ENCODE data around the gene TFPT.

TFPT gene, protein sequence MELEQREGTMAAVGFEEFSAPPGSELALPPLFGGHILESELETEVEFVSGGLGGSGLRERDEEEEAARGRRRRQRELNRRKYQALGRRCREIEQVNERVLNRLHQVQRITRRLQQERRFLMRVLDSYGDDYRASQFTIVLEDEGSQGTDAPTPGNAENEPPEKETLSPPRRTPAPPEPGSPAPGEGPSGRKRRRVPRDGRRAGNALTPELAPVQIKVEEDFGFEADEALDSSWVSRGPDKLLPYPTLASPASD

DNA sequence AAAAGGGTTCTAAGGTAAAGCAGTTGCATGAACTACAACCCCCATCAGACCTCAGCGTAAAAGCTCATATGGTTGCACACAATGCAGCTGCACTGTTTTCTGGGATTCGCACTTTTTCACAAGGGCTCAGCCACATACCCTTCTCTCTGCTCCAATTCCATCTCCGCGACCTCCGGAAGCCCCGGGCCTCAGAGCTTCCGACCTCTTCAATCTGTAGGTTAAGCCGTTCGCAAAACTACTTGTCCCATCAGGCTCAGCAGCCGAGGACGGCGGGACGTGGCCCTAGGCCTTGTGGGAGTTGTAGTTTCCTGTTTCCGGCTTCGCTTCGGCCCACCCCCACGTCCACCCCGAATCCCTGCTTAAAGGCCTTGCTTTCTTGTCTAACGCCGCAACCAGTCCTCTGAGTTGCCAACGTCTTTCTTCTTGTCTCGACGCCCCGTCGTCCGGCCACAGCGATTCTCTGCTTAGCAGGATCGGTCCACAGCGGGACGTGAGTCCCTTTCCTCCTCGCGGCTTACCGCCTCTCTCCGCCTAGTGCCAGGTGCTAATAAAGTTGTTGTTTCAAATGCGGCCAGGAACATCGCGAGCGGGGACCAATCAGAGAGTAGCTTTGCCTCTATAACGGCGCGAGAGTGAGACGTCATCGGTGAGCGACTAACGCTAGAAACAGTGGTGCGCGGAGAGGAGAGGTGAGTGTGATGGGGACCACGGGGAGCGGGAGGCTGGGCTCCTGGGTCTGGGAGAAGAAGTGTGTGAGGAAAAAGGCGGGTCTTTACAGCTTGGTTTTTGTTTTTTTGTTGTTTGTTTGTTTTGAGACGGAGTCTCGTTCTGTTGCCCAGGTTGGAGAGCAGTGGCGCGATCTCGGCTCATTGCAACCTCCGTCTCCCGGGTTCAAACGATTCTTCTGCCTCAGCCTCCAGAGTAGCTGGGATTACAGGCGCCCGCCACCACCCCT lies at the start of gene TFPT, which contains the start of gene PRPF31:
Gene TFPT (minus strand): TSS at position 549 of the 955 bp plus-strand sequence. CDS start 388 bp downstream, at position 161.
Gene PRPF31 (plus strand): TSS at position 646 of the 955 bp plus-strand sequence. CDS start 2,525 bp downstream, outside the sequence.
- DNase-seq: peak; percentile 96 to 100

DNA sequence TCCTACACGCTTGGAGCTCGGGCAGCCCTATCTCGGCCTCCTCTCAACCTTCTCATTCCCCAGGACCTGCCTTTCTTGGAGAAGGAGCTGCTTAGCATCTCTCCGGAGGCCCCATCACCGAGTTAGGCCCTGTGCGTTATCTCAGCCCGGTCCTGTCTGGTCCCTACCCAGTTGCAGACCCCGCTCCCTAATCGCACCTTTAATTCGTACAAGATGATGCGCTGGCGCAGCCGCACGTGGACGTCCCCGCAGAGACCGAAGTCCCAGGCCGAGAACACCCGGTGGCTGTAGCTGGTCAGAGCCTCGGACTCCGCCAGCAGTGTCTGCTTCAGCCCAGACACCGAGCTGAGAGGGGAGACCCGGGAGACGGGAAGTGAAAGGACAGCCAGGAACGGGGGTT lies 49.8 kb upstream of the TFPT start:
- DNase-seq: no peak

DNA sequence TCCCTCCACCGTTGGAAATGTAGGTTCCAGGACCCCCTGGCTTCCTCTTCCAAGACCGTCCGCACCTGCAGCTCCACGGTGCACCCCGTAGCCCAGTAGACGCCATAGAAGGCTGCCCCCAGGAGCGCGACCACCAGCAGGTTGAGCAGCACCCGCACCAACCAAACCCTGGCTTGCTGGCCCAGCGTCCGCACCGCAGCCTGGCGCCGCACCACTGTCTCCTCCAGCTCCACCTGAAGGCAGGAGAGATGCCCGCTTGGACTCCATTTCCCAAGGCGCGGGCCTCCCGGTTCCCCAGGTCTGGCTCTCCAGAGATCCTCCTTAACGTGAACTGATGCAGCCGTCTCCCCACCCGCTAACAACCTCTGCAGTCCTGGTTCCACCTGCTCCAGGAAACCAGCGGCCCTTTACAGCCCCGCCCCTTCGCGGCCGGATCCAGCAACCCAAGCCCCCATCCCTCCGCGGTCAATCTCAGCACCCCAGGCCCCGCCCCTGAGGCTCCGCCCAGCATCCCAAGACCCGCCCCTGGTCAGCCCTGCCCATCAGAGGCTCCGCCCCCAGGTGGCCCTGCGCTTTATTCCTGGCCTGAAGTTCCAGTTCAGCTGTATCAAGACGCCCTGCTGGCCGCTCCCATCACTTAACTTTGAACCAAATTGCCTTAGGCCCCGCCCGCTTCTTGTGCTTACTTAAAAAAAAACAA lies 49.1 kb upstream of the TFPT start:
- DNase-seq: peak; percentile 27 to 63

DNA sequence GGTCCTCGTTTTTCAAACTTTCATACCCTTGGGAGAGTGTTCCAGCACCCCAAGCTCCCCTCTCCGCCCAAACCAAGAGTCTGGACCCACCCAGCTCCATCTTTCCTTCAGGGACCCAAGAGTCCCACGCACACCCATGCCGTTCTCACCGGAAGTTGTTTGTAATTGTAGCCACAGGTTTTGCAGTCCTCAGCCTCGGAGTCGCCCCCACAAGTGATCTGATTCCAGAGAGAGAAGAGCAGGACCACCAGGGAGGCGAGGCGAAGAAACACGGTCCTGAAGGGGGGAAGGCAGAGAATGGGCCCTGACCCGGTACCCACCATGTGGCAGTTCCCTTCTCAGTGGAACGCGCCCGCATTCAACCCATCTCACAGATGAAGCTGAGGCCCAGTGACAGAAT lies 47.4 kb upstream of the TFPT start:
- DNase-seq: no peak

DNA sequence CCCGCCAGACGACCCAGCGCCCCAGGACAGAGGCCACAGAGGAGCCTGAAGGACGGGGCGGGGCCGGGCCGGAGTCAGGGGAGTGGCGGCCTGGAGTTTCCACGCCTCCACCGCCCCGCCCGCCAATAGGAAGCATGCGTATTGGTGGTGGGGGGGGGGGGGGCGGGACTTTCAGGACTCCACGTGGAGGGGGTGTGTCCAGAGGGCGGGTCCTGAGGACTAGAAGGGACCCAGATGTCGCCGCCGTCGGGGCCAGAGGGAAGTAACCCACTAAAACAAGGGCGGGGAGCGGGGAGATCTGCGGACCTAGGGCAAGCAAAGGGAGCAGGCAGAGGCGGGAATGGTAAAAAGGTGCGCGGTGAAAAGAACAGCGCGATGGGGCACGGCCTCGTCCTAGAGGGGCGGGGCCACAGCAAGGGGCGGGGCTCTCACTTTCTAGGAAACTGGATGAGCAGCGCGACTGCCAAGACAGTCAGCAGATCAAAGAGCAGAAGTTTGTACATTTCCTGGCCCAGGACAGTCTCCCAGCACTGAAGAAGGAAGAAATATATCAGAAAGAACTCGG lies 46.9 kb upstream of the TFPT start:
- peak; percentile 85 to 91 for DNase-seq

DNA sequence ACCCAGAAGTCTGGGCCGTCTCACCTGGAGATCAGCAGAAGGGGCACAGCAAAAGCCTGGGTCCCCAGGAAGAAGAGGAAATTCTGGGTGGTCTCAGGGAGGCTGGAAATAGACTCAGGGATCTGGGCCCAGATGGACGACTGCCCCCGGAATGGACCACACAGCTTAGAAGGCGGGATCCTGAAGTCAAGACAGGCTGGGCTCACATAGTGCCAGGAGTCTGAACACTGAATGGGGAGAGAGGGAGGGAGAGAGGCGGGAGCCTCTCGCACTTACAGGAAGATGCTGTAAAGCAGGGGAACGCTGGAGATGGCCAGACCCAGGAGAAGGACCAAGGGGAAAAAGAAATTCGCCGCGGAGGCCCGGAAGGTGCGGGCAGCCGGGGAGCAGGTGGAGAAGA lies 45.4 kb upstream of the TFPT start:
- no peak for DNase-seq

DNA sequence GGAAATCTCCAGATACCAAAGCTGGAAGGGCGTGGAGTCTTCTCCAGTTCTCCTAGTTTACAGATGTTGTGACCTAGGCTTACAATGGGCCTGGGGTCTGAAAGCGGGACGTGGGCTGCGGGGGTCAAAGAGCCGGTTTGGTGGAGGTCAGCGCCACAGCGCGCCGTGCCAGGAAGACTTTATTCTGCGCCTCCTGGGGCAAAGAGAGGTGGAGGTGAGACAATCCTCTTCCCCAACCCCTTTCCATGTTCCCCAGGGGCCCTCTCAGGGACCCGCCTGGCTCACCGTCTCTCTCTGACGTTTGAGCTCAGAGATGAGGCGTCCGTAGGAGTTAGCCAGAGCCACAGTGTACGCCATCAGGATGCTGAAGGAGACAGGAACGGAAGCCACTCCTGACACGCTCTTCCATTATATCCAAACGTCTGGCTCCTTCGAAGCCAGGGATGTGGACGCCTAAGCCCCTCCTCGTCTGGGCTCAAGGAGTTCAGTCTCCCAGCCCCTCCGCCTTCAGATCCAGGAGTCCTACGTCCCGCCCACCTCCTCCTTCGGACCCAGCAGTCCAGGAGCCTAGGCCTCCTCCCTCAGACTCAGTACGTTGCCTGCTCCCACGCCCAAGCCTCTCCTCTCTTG lies 44.8 kb upstream of the TFPT start:
- no peak for DNase-seq

DNA sequence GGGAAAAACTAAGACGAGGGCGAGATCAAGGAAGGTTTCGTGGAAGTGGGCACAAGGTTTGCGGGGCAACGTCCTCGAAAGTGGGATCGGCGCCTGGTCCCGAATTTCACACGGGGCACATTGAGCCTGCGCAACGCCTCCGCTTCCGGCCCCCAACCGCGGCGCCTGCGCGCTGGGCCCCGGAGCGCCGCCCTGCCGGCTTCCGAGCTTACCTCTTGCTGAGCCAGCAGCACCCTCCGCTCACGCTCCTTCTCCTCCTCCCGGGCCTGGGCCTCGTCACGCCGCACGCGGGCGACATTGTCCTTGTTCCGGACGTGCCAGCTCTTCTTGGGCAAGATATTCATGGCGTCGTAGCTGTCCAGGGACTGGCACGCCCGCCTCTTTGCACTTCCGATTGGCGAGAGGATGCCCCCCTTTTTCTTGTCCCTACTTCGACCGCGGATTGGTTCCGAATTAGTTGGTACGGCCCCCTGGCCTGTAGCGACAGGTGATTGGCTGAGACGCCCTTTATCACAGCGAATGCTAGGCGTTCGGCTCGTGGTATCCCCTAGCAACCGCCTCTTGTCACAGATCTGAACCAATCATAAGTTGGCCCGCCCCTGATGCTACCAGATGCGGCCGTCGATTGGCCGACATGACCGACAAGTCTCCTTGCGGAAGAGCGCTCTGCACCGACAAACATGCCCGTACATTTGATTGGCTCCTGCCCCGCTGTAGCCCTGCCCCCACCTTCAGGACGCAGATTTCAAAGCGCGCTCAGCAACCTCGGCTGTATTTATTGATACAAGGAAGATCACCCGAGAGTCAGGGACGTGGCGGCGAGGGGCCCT lies 44.1 kb upstream of the TFPT start, which contains the start of gene LENG1:
Gene LENG1 (minus strand): TSS at position 370 of the 830 bp plus-strand sequence. CDS start 26 bp downstream, at position 344.
- DNase-seq: peak; percentile 100

DNA sequence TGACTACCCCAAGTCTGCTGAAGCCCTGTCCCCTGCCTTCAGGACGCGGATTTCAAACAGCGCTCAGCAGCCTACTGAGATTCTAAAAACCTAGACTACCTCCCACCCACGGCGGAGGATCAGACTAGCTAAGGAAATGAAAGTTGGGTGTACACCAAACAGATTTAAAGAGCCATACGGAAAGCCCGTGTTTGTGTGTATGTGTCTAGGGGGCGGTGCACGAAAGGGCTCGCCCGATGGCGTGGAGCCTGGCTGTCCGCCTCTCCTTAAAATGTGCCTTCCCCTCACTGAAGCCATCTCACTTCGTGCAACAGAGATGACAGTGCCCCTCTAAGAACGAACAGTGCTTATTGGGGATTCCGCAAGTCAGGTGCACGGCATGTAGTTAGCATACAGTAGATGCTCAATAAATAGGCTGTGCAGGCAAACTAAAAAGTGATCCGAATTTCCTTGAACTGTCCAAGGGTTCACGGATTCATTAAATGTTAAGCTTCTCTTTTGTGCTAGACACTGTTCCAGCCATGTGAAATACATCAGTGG lies 43.4 kb upstream of the TFPT start:
- DNase-seq: peak; percentile 40 to 52

DNA sequence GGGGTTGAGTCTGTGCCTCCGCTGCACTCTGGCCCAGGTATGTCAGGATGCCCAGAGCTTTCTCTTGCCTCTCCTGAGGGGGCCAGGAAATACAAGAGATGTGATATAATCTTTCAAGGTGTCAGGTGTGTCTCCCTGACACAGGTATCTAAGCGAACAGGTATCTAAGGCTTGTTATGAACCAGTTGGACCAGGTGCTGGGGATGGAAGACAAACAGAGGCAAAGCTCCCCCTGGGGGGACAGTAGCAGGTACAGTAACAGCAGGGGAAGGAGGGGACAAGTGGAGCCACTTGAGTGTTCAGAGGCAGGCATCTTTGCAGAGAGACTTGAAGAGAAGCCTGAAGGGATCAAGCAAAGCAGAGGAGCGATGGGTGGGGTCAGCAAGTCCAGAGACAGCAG lies 41.5 kb upstream of the TFPT start:
- no peak for DNase-seq

DNA sequence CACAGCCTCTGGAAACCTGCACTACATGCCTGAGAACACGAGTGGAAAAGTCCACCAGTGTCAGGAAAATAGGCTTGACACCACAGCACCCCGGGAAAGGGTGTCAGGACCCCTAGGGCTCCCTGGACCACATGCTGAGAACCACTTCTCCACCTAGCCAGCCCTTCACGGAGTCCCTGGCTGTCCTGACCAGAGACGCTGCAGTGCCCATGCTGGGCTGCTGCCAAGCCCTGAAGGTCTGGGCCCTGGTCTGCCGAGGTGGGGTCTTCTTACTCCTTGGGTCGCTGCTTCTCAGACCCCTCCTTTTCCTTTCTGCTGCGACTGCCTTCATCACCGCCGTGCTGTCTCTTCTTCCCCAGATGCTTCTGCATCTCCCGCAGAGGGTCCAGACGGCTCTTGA lies 41.0 kb upstream of the TFPT start:
- no peak for DNase-seq

DNA sequence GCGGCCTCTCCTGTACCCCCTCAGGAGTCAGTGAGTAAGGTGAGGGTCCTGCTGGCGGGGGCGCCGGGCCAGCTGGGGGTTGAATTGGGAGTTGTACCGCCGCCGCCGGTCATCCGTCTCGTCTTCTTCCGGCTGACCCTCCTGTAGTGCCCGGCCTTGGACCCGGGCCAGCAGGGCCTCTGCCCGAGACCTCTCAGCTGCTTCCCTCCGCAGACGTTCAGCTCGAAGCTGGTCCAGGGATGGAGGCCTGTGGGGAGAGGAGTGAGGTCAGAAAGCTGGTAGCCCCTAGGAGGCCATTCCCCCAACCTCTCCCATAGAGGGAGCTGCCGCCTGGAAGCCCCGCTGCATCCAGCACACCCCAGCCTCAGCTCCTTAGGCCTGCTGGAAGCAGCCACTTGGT lies 40.2 kb upstream of the TFPT start:
- DNase-seq: no peak

DNA sequence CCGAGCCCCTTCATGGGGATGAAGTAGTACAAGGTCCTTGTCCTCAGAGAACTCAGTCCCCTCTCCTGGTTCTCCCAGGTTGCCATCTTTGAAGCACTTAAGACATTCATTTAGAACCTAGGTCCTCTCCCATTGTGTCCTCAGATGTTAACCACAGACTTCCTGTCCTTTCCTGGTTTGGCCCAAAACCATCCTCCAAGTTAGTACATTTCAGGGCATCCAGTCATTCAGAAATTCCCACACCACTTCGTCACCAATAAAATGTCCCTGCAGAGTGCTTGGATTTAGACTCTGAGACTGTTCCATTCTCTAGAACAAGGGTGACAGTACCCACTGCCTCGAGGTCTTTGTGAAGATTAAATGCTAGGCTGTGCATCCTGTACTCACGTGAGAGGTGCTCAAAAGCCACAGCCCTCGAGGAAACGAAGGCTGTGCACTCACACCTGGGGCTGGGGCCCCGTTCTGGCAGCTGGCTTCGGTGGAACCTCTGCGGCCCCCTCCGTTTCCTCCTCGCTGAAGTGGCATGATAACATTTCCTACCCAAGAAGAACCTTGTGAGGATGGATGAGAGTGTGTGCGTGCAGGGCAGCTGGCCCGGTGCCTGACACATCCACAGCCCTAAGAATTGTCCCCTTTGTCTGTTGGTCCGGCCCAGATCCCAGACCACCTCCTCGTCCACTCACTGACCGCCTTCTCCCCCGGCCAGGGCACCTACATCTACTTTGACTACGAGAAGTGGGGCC lies 39.3 kb upstream of the TFPT start:
- no peak for DNase-seq

DNA sequence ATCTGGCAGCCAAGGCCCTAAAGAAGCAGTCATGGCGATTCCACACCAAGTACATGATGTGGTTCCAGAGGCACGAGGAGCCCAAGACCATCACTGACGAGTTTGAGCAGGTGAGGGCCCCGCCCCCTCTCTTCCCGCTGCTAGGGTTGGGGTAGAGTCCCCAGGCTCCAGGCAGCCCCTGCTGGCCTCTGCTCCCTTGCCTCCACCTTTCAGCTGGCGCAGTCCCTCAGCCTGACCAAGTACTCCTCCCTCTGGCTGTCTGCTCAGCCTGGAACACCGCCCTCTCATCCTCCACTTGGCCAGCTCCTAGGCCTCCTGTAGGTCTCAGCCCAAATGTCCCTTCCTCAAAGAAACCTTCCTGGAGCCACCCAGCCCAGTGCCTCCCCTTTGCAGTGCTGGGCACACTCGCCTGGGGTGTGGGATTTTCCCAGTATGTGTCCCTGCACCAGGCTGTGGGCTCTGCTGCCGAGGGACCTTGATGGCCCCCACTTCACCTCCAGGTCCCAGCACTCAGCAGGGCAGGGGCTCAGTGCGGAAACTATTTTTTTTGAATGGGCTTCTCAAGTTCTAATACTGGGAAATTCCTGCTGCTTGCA lies 38.4 kb upstream of the TFPT start:
- DNase-seq: no peak

DNA sequence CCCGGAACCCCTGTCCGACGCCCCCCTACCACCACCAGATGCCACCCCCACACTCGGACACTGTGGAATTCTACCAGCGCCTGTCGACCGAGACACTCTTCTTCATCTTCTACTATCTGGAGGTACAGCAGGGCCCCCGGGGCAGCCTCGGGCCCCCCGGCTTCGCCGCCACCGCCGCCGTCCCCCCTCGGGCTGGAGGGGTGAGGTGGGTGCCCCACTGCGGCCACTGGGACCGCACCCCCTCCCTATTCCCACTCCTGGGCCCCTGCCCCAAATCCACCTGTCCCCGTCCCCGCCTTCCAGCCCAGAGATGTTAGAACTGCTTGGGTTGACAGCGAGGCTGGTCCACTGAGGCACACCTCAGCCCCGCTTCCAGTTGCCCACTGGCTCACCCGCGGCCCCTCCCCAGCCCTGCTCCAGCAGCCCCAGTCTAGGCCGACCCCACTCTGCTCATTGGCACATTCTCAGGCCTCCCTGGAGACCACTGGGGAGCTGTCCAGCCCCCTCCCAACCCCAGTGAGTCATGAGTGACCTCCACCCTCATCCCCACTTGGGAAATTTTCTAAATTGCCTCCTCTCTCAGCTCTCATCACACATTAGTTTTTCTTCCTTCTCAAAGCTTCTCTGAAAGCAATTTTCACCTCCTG lies 37.5 kb upstream of the TFPT start:
- DNase-seq: no peak

DNA sequence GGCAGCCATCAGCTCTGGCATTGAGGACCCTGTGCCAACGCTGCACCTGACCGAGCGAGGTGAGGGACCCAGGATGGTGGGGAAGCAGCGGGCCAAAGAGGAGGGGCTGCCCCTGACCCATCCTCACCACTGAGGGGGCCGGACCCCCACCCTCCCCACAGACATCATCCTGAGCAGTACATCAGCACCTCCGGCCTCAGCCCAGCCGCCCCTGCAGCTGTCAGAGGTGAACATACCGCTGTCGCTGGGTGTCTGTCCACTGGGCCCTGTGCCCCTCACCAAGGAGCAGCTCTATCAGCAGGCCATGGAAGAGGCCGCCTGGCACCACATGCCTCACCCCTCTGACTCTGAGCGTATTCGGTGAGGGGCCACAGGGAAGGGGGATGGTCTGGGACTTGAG lies 36.8 kb upstream of the TFPT start:
- no peak for DNase-seq

DNA sequence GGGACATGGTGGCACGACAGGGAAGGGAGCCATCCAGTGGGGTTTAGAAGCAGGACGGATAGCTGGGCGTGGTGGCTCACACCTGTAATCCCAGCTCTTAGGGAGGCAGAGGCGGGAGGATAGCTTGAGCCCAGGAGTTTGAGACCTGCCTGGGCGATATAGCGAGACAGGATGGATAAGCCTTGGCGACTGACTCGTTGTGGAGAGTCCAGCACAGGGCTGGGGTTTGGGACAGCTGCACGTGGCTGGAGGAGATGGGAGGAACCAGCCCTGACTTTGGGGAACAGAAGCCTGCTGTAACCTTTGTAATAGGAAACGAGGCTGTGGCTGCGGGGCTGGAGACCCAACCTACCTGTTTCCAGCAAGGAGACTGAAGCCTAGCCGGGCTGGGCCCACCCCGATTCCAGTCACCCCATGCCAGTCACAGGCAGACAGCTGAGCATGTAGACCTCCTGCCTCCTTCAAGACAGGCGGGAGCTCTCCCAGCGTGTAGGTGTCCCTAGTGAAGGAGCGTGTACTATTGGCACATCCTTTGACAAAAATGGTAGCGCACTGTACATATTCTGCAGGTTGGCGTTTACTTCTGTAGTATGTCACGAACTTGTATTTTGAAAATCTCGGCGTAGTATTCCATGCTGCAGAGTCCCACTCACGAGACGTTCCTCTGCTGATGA lies 36.0 kb upstream of the TFPT start:
- DNase-seq: no peak

DNA sequence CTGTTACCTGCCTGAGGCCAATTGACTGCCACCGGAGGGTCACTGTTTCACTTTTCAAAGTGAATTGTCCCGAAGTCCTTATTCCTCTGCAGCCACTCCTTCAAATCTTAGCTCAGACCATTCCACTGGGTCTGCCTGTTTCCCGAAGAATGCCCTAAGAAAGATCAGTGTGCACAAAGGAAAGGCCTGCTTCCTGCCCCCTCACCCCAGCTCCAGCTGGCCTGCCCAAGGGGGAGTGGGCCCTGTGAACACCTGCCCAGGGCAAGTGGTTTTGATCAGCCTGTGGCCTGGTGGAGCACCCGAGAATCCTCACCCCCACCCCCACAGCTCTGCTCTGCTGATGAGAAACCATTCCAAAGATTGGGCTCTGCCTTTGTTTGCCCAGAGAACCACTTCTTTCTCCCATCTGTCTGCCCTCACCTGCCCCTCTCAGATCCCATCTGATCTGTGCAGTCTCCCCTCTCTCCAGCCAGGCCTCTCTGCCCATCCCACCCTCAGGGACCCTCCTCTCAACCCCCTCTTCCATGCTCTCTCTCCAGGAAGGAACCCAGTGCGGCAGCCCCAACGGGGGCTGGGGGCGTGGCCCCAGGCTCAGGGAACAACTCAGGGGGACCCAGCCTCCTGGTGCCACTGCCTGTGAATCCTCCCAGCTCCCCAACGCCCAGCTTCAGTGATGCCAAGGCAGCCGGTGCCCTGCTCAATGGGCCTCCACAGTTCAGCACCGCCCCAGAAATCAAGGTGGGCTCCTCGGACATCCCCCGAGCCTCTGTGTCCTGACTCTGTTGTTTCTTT lies 33.8 kb upstream of the TFPT start:
- DNase-seq: no peak

Measured in inflammatory macrophage treated with lipopolysaccharide for 1 hour (primary cell).